ENCODE data around the gene SCGB1D1.
"Not testable (repeated sequence)": the region's sequence is repeated elsewhere in the genome, so short reads cannot be mapped to it uniquely, and the experiment has no call there.

Gene SCGB1D1

DNA sequence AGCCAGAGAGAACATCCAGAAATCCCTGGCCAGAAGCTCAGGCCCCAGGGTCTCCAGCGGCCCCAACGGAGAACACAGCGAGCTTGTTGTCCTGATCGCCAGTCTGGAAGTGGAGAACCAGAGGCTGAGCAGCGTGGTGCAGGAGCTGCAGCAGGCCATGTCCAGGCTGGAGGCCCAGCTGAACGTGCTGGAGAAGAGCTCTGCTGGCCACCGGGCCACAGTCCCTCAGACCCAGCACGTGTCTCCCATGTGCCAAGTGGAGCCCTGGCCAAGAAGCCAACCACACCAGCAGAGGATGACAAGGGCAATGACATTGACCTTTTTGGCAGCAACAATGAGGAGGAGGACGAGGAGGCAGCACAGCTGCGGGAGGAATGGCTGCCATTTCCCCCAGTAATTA is 20.6 kb upstream of the SCGB1D1 start:
- no peak for DNase-seq

DNA sequence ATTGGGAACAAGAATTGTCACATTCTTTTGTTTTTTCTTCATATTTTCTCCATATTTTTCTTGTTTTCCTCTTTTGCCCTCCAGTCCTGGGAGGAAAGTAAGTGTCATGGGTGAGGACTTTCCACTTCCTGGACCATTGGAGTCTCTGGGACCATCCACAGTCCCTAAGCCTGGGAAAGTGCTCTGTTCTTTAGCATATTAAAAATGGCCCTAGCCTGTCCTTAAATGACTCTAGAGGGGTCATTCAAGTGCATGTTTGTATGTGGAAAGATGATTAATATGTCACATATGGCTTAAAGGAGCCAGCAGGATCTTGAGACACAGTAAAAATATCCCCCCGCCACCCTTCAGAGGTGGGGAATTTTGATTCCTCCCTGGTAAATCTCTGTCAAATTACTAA is 20.1 kb upstream of the SCGB1D1 start:
- no peak for DNase-seq

DNA sequence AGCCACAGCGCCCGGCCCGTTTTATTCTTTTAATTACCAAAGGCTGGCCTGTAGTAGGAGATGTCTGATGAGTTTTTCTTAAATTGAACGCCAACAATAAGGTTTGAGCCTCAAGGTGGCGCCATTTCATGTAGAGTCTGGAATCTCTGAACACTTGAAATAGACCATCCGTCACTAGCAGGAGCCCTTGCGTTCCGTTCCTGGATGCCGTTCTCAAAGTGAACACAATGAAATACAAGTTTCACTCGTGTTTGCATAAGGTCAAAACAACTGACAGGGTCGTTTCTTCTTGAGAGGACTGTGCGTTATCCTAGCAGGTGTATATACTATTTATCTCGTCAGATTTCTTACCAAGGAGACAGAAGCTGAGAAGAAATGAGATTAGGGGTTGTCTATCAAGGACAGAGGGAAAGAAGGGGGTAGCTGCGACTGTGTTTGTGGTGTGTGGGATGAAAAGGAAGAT is 18.7 kb upstream of the SCGB1D1 start:
- peak; percentile 4 for DNase-seq

DNA sequence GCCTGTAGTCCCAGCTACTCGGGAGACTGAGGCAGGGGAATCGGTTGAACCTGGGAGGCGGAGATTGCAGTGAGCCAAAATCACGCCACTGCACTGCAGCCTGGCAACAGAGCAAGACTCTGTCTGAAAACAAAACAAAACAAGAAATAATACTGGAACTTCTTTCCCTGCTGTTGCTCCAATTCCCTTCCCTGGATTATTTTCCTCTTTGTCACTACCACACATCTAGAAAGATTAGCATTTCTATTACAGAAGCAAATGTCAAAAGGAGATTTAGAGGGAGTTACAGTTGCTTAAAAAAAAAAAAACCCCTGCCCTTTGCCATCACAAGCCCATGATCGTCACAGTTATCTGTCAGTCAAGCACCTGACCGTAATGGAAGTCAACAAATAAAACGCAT is 17.7 kb upstream of the SCGB1D1 start:
- DNase-seq: no peak

DNA sequence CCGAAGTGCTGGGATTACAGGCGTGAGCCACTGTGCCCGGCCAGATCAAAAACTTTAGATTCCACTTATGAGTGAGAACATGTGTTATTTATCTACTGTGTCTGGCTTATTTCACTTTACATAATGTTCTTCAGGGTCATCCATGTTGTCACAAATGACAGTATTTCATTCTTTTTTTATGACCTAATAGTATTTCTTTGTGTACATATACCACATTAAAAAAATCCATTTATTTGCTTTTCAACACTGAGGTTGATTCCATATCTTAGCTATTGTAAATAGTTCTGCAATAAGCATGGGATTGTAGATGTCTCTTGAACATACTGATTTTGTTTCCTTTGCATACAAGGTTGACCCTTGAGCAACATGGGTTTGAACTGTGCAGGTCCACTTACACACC is 13.2 kb upstream of the SCGB1D1 start:
- DNase-seq: no peak

DNA sequence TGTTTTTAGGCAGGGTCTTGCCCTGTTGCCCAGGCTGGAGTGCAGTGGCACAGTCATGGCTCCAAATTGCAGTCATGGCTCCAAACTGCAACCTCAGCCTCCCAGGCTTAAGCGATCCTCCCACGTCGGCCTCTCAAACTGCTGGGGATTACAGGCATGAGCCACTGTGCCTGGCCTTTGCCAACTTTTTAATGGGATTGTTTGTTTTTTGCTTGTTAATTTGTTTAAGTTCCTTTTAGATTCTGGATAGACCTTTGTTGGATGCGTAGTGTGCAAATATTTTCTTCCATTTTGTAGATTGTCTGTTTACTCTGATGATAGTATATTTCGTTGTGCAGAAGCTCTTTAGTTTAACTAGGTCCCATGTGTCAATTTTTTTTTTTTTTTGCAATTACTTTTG is 10.0 kb upstream of the SCGB1D1 start:
- DNase-seq: no peak

DNA sequence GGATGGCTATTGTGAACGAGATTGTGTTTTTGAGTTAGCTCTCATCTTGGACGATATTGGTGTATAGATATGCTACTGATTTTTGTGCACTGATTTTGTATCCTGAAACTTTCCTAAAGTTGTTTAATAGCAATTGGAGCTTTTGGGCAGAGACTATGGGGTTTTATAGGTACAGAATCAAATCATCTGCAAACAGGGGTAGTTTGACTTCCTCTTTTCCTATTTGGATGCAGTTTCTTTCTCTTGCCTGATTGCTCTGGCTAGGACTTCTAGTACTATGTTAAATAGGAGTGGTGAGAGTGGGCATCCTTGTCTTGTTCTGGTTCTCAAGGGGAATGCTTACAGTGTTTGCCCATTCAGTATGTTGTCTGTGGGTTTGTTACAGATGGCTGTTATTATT is 8.9 kb upstream of the SCGB1D1 start:
- DNase-seq: no peak

DNA sequence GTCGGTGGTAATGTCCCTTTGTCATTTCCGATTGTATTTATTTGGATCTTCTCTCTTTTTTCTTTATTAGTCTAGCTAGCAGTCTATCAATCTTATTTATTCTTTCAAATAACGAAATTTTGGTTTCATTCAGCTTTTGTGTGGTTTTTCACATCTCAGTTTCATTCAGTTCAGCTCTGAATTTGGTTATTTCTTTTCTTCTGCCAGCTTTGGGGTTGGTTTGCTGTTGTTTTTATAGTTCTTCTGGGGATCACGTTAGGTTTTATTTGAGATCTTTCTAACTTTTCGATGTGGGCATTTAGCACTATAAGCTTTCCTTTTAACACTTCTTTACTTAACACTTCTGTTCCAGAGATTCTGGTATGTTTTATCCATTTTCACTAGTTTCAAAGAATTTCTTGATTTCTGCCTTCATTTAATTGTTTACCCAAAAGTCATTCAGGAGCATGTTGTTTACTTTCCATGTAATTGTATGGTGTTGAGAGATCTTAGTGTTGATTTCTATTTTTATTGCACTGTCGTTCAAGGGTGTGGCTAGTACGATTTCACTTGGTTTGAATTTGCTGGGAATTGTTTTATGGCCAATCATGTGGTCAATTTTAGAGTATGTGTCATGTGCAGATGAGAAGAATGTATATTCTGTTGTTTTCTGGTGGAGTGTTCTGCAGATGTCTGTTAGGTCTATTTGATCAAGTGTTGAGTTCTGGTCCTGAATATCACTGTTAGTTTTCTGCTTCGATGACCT is 7.7 kb upstream of the SCGB1D1 start:
- DNase-seq: no peak

DNA sequence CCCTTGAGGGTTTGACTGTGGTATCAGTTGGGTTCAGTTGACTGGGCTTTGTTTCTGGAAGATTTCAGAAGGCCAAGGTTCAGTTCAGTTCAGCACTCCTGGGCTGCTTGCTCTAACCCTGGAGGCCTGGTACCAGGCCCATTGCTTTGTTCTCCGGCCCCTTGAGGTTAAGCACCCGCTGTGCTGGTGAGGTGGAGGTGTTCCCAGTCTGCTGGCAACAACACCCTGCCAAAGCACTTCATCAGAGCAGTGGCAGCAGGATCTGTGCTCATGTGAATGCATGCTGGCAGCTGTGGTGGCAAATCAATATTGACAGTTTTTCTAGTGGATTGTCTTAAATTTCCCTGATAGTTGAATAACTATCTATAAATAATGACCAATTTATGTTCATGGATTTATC is 3.8 kb upstream of the SCGB1D1 start:
- no peak for DNase-seq

DNA sequence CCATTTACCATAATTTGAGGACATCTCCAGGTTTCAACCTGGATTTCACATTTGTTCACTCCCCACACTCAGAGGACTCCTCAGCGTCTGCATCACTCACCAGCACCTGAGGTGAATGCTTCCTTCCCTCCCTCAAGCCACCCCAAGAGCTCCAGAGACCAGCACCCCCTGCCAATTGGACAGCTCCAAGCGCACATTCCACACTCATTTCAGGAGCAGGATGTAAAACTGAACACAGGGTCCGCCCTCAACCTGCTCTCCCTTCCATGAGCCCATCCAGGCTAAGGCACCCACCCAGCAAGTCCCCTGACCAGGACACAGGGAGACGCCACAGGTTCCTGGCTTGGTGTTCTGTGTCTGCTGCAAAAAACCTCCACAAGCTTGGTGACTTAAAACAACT is 3.9 kb downstream of the SCGB1D1 start:
- no peak for DNase-seq

DNA sequence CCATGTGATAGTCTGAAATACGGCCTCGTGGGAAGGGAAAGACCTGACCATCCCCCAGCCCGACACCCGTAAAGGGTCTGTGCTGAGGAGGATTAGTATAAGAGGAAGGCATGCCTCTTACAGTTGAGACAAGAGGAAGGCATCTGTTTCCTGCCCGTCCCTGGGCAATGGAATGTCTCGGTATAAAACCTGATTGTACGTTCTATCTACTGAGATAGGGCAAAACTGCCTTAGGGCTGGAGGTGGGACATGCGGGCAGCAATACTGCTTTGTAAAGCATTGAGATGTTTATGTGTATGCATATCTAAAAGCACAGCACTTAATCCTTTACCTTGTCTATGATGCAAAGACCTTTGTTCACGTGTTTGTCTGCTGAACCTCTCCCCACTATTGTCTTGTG is 5.0 kb downstream of the SCGB1D1 start:
- not testable (repeated sequence) for DNase-seq

DNA sequence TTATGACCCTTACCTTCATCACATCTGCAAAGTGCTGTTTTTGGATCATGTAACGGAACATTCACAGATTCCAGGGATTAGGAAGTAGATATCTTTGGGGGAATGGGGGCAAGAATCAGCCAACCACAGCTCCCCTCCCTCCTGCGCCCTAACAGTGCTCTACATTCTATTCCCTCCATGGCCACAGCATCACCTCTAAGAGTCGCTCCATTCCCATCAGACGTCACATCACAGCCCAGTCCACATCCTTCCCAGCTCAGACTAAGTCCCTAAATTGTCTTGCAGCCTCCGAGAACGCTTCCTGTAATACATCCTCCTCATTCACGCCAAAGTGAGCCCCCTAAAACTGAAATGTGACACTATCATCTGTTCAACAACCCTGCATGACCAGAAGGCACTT is 5.9 kb downstream of the SCGB1D1 start:
- no peak for DNase-seq

DNA sequence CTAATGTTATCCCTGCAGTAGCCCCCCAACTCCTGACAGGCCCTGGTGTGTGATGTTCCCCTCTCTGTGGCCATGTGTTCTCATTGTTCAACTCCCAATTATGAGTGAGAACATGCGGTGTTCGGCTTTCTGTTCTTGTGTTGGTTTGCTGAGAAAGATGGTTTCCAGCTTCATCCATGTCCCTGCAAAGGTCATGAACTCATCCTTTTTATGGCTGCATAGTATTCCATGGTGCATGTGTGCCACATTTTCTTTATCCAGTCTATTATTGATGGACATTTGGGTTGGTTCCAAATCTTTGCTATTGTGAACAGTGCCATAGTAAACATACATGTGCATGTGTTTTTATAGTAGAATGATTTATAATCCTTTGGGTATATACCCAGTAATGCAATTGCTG is 7.4 kb downstream of the SCGB1D1 start:
- DNase-seq: not testable (repeated sequence)

DNA sequence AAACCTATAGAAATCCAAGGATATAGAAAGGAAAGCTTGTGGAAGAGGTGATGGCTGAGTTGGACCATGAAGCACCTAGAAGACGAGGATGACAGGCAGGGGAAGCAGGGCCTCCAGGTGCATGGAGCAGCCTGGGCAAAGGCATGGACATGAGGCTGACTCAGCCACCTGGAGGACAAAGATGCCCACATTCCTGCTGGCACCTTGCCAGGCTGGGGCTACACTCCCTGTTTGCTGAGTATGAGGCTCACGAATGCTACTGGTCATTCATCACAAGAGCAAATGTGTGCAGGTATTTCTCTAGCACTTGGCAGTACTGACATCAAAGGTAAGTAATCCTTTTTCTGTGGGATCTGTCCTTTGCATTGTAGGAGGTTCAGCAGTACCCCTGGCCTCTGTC is 11.4 kb downstream of the SCGB1D1 start:
- no peak for DNase-seq

DNA sequence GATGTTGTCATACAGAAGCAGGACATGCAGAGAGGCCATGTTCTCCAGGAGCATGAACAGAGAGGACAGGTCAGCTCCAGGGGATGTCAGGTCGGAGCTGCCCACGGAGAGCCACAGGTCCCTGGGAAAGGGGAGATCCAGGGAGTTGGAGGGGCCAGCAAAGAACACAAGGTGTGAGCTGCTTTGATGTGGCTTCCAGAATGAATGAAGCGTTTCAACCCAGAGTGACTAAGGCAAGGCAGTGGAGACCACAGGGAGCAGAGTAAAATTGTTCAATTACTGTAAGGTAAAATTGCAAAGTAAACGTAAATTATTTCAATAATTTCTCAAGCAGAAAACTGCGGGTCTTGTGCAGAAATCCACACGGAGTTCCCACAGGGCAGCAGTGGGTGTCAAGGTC is 12.9 kb downstream of the SCGB1D1 start:
- DNase-seq: no peak

DNA sequence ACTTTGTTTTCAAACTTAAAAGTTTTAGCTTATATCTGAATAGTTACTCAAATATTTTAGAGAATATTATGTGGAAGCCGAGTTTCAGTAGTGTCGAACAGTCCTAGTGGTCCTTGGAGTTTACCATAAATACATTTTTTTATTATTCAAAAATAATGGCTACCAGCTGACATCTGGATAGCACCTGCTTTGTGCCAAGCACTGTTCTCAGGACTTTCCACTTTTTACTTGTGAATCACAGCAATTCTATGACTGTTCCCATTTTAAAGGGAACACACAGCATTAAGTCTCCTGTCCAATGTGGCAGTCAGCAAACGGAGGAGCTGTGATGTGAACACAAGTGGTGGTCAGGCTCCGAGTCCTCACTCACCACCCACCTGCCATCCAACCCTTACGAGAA is 14.4 kb downstream of the SCGB1D1 start:
- no peak for DNase-seq

DNA sequence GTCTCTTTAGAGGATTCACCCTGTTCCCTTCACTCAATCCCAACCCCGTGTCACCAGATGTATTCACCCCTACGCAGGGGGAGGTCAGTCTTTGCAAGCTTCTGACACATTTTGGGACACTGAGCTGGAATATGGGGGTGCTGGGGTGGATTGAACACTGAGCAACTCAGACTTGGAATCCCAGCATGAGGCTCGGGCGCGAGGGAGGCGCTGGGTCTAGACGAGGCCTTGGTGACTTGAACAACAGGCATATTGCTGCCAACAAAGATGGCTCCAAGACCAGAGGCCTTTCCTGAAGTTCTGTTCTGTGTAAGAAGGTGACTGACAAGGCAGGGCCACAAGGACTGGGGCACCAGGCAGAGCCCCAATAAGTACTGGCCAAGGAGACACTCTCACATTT is 15.4 kb downstream of the SCGB1D1 start:
- no peak for DNase-seq

DNA sequence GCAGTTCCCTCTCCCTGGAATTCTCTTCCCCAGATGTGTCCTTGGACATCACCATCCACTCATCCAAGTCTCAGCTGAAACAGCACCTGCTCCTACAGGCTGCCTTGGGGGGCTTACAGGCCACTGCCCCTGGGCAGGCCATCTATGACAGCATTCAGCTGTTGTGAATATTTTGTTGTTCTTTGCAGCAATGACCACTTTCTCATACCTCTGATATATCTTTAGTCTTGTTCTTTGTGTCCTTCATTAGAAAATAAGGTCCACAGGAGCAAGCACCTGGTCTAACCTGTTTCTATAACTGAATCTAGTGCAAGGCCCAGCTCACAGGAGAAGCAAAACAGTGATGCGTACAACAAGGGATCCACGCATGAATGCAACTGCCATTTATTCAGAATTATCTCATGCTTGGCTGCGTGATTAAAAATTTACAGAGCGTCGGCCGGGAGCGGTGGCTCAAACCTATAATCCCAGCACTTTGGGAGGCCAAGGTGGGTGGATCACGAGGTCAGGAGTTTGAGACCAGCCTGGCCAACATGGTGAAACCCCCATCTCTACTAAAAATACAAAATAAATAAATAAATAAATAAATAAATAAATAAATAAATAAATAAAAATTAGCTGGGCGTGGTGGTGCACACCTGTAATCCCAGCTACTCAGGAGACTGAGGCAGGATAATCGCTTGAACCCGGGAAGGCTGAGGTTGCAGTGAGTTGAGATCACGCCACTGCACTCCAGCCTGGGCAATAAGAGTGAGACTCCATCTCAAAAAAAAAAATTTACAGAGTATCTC is 16.5 kb downstream of the SCGB1D1 start:
- not testable (repeated sequence) for DNase-seq

DNA sequence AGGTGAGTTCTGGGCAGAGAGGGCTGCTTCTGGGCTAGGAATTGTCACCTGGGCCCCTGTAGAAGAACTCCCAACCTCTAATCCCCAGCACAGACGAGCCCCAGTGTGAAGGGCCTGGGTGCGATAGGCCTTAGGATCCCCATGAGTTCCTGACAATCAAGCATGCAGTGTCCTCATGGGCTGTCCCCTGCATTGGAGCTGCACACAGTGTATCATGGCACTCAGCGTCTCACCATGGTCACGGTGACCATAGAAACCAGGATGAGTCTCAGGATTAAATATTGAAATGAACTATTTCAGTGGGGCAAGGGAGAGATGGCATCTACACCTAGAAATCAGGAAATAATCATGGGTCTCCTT is 18.7 kb downstream of the SCGB1D1 start:
- DNase-seq: no peak

DNA sequence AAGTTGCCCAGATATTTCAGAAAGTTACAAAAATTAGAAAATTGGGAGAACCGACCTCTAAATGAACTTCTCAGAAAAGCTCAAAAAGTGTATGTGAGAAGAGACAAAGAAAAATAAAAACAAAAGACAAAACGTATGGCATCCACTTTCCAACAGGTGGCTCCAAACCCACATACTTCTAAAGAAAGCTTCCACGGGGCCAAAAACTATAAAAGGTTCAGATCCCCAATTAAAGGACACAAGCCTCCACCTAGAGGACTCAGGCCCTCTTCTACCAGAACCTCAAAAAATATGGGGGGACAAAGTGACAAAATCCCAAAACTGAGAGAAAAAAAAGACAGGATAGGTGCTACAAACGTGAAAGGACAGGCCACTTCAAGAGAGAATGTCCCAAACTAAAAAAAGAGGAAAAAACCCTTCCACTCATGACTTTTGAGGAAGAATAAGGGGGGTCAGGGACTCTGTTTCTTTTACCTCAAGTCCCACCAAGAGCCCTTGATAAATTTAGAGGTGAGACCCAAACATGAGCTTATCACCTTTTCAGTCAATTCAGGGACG is 27.3 kb downstream of the SCGB1D1 start:
- DNase-seq: no peak

DNA sequence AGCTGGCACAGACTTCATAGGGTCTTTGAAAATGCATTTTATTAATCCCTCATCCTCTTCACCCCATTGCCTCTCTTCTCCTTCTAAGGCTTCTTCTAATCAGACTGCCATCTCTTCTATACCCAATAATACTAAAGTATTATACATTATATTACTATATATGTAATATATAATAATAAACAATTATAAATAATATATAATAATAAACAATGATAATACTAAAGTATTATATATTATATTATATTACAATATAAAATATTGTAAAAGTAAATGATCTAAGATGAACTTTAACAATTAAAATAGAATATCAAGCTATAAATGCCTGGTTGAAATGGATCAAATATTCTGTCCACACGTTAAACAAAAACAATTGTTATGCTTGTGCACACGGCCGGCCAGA is 31.5 kb downstream of the SCGB1D1 start:
- DNase-seq: no peak

DNA sequence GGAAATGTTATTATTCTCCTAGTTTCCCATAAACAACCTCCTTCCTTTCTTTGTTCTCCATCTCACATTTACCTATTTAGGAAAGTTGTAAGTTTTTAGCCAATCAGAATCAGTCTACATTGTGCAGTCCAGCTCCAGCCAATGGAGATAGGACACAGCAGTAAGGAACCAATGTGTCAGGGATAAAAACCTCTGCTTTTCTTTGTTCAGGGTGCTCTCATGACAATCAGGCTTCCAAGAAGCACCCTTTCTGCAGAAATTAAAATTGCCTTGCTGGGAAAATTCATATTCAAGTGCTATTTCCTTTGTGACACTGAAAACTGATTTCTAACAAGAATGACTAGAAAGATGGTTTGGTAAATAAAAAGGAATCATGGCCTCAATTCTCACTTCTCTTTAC is 33.1 kb downstream of the SCGB1D1 start:
- DNase-seq: no peak

DNA sequence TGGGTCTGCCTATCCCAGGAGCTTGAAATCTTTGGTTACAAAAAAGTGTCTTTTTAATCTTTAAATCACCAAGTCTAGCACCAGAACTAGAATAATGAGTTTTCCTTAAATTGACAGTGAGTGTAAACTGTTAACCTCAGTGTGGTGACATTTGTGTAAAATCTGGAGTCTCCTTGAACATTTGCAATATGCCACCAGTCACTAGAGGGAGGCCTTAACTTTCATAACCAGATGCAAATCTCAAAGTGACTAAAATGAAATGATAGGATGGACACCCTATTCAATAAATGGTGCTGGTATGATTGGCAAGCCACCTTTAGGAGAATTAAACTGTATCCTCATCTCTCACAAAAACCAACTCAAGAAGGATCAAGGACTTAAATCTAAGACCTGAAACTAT is 43.7 kb downstream of the SCGB1D1 start:
- DNase-seq: no peak

DNA sequence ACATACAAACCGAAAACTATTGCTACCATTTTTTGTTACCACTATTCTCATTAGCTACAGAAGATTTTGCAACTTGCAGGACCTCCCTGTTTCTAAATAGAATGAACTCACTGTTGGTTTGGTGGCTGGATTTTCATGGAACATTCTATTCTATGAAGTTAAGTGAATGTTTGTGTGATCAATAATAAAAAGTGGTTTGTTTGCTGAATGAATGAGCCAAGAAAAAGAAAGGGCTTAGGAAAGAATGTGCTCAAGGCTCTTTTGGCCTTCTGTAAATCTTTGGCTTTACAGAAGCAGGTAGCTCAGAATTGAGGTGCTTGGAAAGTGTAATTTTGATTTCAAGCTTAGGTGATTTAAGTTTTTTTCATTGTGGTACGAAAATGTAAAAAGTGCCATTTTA is 46.2 kb downstream of the SCGB1D1 start:
- no peak for DNase-seq

Measured in GF-D8 (cell line).